ENCODE results near the gene SLC8A2. TPM values are rescaled to one million over a fixed set of nuclear protein-coding genes. Genes with fewer than 3 reads are reported as not detected.

The SLC8A2 gene
- total and polyA plus RNA-seq, 2 of the 4 experiments (the other 2 are of a cell fraction), result 0.05 TPM; not detected in 1

DNA sequence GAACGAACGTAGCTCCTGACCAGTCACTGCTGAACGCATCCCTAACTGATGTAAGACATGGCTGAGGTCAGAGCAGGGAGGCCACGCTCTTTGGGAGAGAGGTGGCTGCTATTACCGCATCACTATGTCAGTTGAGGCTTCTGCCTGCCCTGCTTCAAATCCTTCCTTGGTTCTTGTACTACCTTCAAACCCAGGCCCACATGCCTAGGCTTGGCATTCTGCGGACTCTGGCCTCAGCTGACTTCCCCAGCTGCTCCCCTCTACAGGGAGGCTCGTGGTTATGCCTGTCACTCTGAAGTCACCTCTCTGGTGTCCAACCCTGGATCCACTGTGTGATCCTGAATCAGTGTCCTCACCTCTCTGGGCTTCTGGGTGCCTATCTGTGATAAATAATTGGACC is 37.6 kb downstream of the SLC8A2 start:
- Histone ChIP-seq H3K9me3 (ENCODE audit: control insufficient read depth, insufficient read depth, low read length) (no peaks in the 10 kb centered on the region), H3K4me3 (ENCODE audit: insufficient read depth, low read depth, low read length) (no peak overlapping the region), H3K9ac (ENCODE audit: low read depth, low read length) (no peak overlapping the region), H2AFZ (replicated peaks; ENCODE audit: low read length, poor library complexity) (no peak overlapping the region), H3K79me1 (ENCODE audit: low read depth in 1 of 2, low read length in 2 of 2) (no peaks in the 10 kb centered on the region), H2AK9ac (replicated peaks; ENCODE audit: low read depth, low read length, poor library complexity) (no peak overlapping the region), H3K4me2 (ENCODE audit: low read depth, low read length) (no peak overlapping the region), H4K20me1 (ENCODE audit: insufficient read depth, low read length) (peaks cover 4% of the 10 kb centered on the region; the same call in 1 of the 2 replicates), H3K36me3 (ENCODE audit: control insufficient read depth, insufficient read depth, low read length) (no peaks in the 10 kb centered on the region), H4K5ac (ENCODE audit: low read depth, low read length) (no peak overlapping the region), H3K23ac (ENCODE audit: low read depth, low read length) (no peak overlapping the region), H2BK5ac (ENCODE audit: low read depth, low read length, poor library complexity, severe bottlenecking) (no peak overlapping the region), H4K91ac (ENCODE audit: insufficient read depth, low read depth, low read length) (no peak overlapping the region), H2AK5ac (ENCODE audit: low read depth, low read length) (no peak overlapping the region), H3K14ac (replicated peaks; ENCODE audit: low read depth, low read length) (no peak overlapping the region), H2BK20ac (ENCODE audit: low read depth, low read length) (no peak overlapping the region), H3K4ac (ENCODE audit: low read depth, low read length) (no peak overlapping the region), H2BK120ac (ENCODE audit: low read depth, low read length) (no peak overlapping the region), H2BK15ac (ENCODE audit: low read depth, low read length) (no peak overlapping the region), H3K18ac (ENCODE audit: low read depth, low read length) (no peak overlapping the region), H3K56ac (ENCODE audit: extremely low read depth, insufficient read depth, low read length) (no peak overlapping the region), H3K27me3 (ENCODE audit: control insufficient read depth, insufficient read depth, low read length) (peaks cover 6% of the 10 kb centered on the region), H3K27ac (ENCODE audit: insufficient read depth, low read length) (no peak overlapping the region), H4K8ac (ENCODE audit: low read depth in 2 of 2, low read length in 2 of 2) (no peak overlapping the region), H3K4me1 (ENCODE audit: control insufficient read depth, insufficient read depth, low read length) (0 out of 2 replicates have a peak, but pooled peaks cover 2% of the 10 kb centered on the region), H3K9me1 (ENCODE audit: insufficient read depth, low read length) (peaks cover under 1% of the 10 kb centered on the region; the same call in 1 of the 2 replicates)
- in situ Hi-C loops (cut with MboI; ENCODE audit: low sequenced_read_pairs) (loop anchor here (10.0 kb wide), 1 partner anchor 351 kb away; no protein-coding TSS in a partner anchor), dilution Hi-C loops (cut with HindIII; ENCODE audit: low sequenced_read_pairs, unreplicated experiment) (no loop called here), intact Hi-C loops (cut with micrococcal nuclease) (no loop called here)
- DNase-seq (no peak), ATAC-seq (ENCODE audit: low read depth) (no peak)
- no TSS peak for BruUV-seq (replicated peaks)
- ChIA-PET CTCF (interaction anchor here (0.6 to 3.2 kb wide), 4 partner anchors 75 to 273 kb away, joined by 3 to 20 read pairs (median 6); partner anchors contain the start of gene DHX34), POLR2A (ENCODE audit: unreplicated experiment) (no interaction called here)
- TF ChIP-seq, protein P1, sequence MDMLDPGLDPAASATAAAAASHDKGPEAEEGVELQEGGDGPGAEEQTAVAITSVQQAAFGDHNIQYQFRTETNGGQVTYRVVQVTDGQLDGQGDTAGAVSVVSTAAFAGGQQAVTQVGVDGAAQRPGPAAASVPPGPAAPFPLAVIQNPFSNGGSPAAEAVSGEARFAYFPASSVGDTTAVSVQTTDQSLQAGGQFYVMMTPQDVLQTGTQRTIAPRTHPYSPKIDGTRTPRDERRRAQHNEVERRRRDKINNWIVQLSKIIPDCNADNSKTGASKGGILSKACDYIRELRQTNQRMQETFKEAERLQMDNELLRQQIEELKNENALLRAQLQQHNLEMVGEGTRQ (IDR thresholded peaks at IDR 0.05; ENCODE audit: low read depth, low read length), result no peak
- TF ChIP-seq FOS (IDR thresholded peaks at IDR 0.05; ENCODE audit: low read depth, low read length) (no peak), MAZ (IDR thresholded peaks at IDR 0.05; ENCODE audit: borderline replicate concordance, low read depth, low read length) (no peak), RFX5 (IDR thresholded peaks at IDR 0.05; ENCODE audit: low read depth, low read length) (no peak), MAFK (IDR thresholded peaks at IDR 0.05; ENCODE audit: low read depth, low read length) (no peak), BHLHE40 (IDR thresholded peaks at IDR 0.05; ENCODE audit: low read depth, low read length) (no peak), CHD1 (IDR thresholded peaks at IDR 0.05; ENCODE audit: low read depth, low read length) (no peak), NFE2L2 (IDR thresholded peaks at IDR 0.05; ENCODE audit: low read depth, low read length) (no peak), POLR2A (IDR thresholded peaks at IDR 0.05; ENCODE audit: low read depth, low read length) (no peak), RCOR1 (IDR thresholded peaks at IDR 0.05; ENCODE audit: insufficient replicate concordance, low read length) (no peak), CEBPB (IDR thresholded peaks at IDR 0.05; ENCODE audit: low read depth, low read length) (no peak), MXI1 (IDR thresholded peaks at IDR 0.05; ENCODE audit: borderline replicate concordance, low read depth, low read length) (no peak), RAD21 (IDR thresholded peaks at IDR 0.05; ENCODE audit: low read length) (no peak), SMC3 (IDR thresholded peaks at IDR 0.05; ENCODE audit: low read depth, low read length) (no peak)
- TF ChIP-seq, protein P2, sequence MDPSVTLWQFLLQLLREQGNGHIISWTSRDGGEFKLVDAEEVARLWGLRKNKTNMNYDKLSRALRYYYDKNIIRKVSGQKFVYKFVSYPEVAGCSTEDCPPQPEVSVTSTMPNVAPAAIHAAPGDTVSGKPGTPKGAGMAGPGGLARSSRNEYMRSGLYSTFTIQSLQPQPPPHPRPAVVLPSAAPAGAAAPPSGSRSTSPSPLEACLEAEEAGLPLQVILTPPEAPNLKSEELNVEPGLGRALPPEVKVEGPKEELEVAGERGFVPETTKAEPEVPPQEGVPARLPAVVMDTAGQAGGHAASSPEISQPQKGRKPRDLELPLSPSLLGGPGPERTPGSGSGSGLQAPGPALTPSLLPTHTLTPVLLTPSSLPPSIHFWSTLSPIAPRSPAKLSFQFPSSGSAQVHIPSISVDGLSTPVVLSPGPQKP (IDR thresholded peaks at IDR 0.05; ENCODE audit: borderline replicate concordance, low read depth, low read length), result no peak
- TF ChIP-seq, protein P3, sequence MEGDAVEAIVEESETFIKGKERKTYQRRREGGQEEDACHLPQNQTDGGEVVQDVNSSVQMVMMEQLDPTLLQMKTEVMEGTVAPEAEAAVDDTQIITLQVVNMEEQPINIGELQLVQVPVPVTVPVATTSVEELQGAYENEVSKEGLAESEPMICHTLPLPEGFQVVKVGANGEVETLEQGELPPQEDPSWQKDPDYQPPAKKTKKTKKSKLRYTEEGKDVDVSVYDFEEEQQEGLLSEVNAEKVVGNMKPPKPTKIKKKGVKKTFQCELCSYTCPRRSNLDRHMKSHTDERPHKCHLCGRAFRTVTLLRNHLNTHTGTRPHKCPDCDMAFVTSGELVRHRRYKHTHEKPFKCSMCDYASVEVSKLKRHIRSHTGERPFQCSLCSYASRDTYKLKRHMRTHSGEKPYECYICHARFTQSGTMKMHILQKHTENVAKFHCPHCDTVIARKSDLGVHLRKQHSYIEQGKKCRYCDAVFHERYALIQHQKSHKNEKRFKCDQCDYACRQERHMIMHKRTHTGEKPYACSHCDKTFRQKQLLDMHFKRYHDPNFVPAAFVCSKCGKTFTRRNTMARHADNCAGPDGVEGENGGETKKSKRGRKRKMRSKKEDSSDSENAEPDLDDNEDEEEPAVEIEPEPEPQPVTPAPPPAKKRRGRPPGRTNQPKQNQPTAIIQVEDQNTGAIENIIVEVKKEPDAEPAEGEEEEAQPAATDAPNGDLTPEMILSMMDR (conservative IDR thresholded peaks at IDR 0.05; ENCODE audit: low read depth, low read length), result no peak
- WGBS, 2 experiments (ENCODE audit: extremely low coverage in 2 of 2, insufficient read length in 1 of 2), result 80% methylated on average over 2 of the region's 7 CpGs; no CpG with 5 or more reads in 1 of the 2 experiments

All from IMR-90 (cell line).